IPS-15b (cell line): ENCODE results near the gene IQCK.

Source experiments
- H3K27me3 ChIP-seq: one replicate; pipeline ENCODE4 v1.6.1; 2013; ENCODE audit warnings: low read length; ENCODE audit not compliant: control insufficient read depth, insufficient read depth
- H3K36me3 ChIP-seq: one replicate; pipeline ENCODE4 v1.6.1; 2013; ENCODE audit warnings: low read length; ENCODE audit not compliant: control insufficient read depth, insufficient read depth
- H3K4me1 ChIP-seq: one replicate; pipeline ENCODE4 v1.6.1; 2013; ENCODE audit warnings: mild to moderate bottlenecking, low read length; ENCODE audit not compliant: control insufficient read depth, insufficient read depth
- H3K4me3 ChIP-seq: one replicate; pipeline ENCODE4 v1.5.1; 2013; ENCODE audit warnings: low read depth, low read length
- H3K9ac ChIP-seq: one replicate; pipeline ENCODE4 v1.6.1; 2013; ENCODE audit warnings: low read depth, mild to moderate bottlenecking, low read length
- H3K9me3 ChIP-seq: one replicate; pipeline ENCODE4 v1.6.1; 2013; ENCODE audit warnings: mild to moderate bottlenecking, low read length; ENCODE audit not compliant: control insufficient read depth, insufficient read depth

Gene IQCK

GRCh38 chr16:19888834-19889233 lies 170.8 kb downstream of the IQCK start:
- H3K4me1 ChIP-seq, result no peaks in the 10 kb centered on the region
- no peak overlapping the region for H3K4me3 ChIP-seq
- no peaks in the 10 kb centered on the region for H3K9me3 ChIP-seq
- H3K9ac ChIP-seq, result no peak overlapping the region
- peaks cover 4% of the 10 kb centered on the region for H3K36me3 ChIP-seq
- peaks cover 15% of the 10 kb centered on the region for H3K27me3 ChIP-seq

- Histone ChIP-seq H3K9ac (no peak overlapping the region), H3K4me3 (no peak overlapping the region), H3K27me3 (peaks cover 5% of the 10 kb centered on the region), H3K36me3 (no peaks in the 10 kb centered on the region), H3K9me3 (no peaks in the 10 kb centered on the region), H3K4me1 (no peaks in the 10 kb centered on the region)
Measured at GRCh38 chr16:19890901-19891300, 172.8 kb downstream of the IQCK start.

GRCh38 chr16:19892902-19893301 lies 174.8 kb downstream of the IQCK start:
- Histone ChIP-seq H3K9ac (no peak overlapping the region), H3K4me1 (no peaks in the 10 kb centered on the region), H3K9me3 (no peaks in the 10 kb centered on the region), H3K4me3 (no peak overlapping the region), H3K27me3 (no peaks in the 10 kb centered on the region), H3K36me3 (no peaks in the 10 kb centered on the region)

GRCh38 chr16:19894586-19894985 lies 176.5 kb downstream of the IQCK start:
- H3K4me3 ChIP-seq, result no peak overlapping the region
- no peaks in the 10 kb centered on the region for H3K9me3 ChIP-seq
- no peaks in the 10 kb centered on the region for H3K4me1 ChIP-seq
- H3K27me3 ChIP-seq, result no peaks in the 10 kb centered on the region
- H3K36me3 ChIP-seq, result no peaks in the 10 kb centered on the region
- no peak overlapping the region for H3K9ac ChIP-seq

GRCh38 chr16:19896951-19897350 lies 178.9 kb downstream of the IQCK start:
- Histone ChIP-seq H3K4me3 (no peak overlapping the region), H3K27me3 (no peaks in the 10 kb centered on the region), H3K9me3 (no peaks in the 10 kb centered on the region), H3K4me1 (no peaks in the 10 kb centered on the region), H3K9ac (no peak overlapping the region), H3K36me3 (no peaks in the 10 kb centered on the region)

GRCh38 chr16:19898166-19898565 lies 180.1 kb downstream of the IQCK start:
- no peak overlapping the region for H3K4me3 ChIP-seq
- H3K4me1 ChIP-seq, result no peaks in the 10 kb centered on the region
- no peak overlapping the region for H3K9ac ChIP-seq
- H3K36me3 ChIP-seq, result no peaks in the 10 kb centered on the region
- no peaks in the 10 kb centered on the region for H3K27me3 ChIP-seq
- no peaks in the 10 kb centered on the region for H3K9me3 ChIP-seq

- Histone ChIP-seq H3K9ac (peak overlapping the region; percentile 65), H3K27me3 (no peaks in the 10 kb centered on the region), H3K36me3 (no peaks in the 10 kb centered on the region), H3K4me1 (no peaks in the 10 kb centered on the region), H3K9me3 (no peaks in the 10 kb centered on the region), H3K4me3 (peak overlapping the region; percentile 32)
Measured at GRCh38 chr16:19898924-19899604, 181.0 kb downstream of the IQCK start.

GRCh38 chr16:19899605-19899955 lies 181.5 kb downstream of the IQCK start:
- H3K9ac ChIP-seq, result no peak overlapping the region
- no peaks in the 10 kb centered on the region for H3K9me3 ChIP-seq
- no peak overlapping the region for H3K4me3 ChIP-seq
- no peaks in the 10 kb centered on the region for H3K27me3 ChIP-seq
- H3K4me1 ChIP-seq, result no peaks in the 10 kb centered on the region
- no peaks in the 10 kb centered on the region for H3K36me3 ChIP-seq

GRCh38 chr16:19901164-19901563 lies 183.1 kb downstream of the IQCK start:
- Histone ChIP-seq H3K4me1 (no peaks in the 10 kb centered on the region), H3K36me3 (no peaks in the 10 kb centered on the region), H3K9me3 (no peaks in the 10 kb centered on the region), H3K27me3 (no peaks in the 10 kb centered on the region), H3K4me3 (no peak overlapping the region), H3K9ac (no peak overlapping the region)

- Histone ChIP-seq H3K9me3 (no peaks in the 10 kb centered on the region), H3K4me1 (peaks cover 2% of the 10 kb centered on the region), H3K27me3 (no peaks in the 10 kb centered on the region), H3K4me3 (no peak overlapping the region), H3K9ac (no peak overlapping the region), H3K36me3 (no peaks in the 10 kb centered on the region)
Measured at GRCh38 chr16:19907161-19907992, 189.3 kb downstream of the IQCK start.
